Neutrophil (primary cell): ENCODE measurements around the gene CPNE4.

Source experiments
- H3K27ac ChIP-seq: fragments of 200-600 bp; sonication (generic); 2 replicates; pipeline ENCODE4 v1.5.1; 2016; ENCODE audit warnings: mild to moderate bottlenecking, moderate library complexity
- H3K27me3 ChIP-seq: fragments of 200-600 bp; sonication (generic); 2 replicates; pipeline ENCODE4 v1.6.0; 2016; ENCODE audit warnings: mild to moderate bottlenecking
- H3K36me3 ChIP-seq: fragments of 200-600 bp; sonication (generic); 2 replicates; pipeline ENCODE4 v1.5.1; 2017
- H3K4me1 ChIP-seq, 2 experiments: fragments of 200-600 bp in 1 of 2; sonication (generic) in 1 of 2; 1 replicate in 1 of 2; 2 replicates in 1 of 2; pipeline versions ENCODE4 v1.5.1 to v1.6.1; 2013 to 2016; ENCODE audit warnings: low read depth in 1 of 2, low read length in 1 of 2, mild to moderate bottlenecking in 1 of 2, moderate library complexity in 1 of 2; ENCODE audit not compliant: control insufficient read depth in 1 of 2, insufficient read depth in 1 of 2
- H3K4me3 ChIP-seq, 2 experiments: fragments of 200-600 bp in 1 of 2; sonication (generic) in 1 of 2; 1 replicate in 1 of 2; 2 replicates in 1 of 2; pipeline ENCODE4 v1.5.1; 2013 to 2016; ENCODE audit warnings: low read depth in 1 of 2, low read length in 1 of 2, mild to moderate bottlenecking in 1 of 2, moderate library complexity in 1 of 2
- H3K9me3 ChIP-seq: fragments of 200-600 bp; sonication (generic); 2 replicates; pipeline ENCODE4 v1.5.1; 2016
- TF ChIP-seq, protein P1 (sequence below): fragments of 200-600 bp; sonication (generic); IDR thresholded peaks from 2 replicates; pipeline ENCODE4 v1.5.1; 2016; ENCODE audit warnings: antibody characterized with exemption

The CPNE4 gene

DNA sequence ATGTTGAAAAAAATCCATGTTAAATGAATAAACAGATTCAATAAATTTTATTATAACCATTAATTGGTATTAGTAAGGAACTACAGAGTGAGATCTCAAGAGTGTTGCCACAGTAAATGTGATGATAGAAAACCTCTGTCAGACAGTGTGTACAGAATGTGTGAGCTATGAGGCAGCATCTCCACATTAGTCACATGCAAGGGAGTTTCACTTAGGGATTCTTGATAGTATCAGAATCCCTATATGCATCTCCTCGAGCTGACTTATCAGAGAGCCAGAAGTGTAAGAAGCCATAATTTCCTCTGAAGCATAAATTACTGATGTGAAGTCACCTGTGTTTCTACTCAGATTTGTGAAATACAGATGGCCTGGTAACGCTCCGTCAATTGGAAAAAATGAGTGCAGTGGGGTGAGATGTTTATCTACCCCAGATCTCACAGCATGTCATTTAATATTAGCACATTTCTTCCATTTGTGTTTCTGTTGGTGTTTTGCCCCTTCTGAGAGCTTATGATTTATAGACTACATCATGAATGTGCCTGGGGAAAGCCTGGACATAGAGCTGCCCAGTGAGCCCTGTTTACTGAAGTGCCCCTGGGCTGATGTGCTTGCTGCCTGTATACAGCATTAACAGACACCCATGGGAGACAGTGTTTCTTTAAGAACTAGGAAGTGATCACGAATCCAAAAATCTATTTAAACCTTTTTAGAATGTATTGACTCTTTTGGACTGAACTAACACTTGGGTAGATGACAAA is 262.4 kb downstream of the CPNE4 start:
- no peaks in the 10 kb centered on the region for H3K36me3 ChIP-seq
- peaks cover 9 to 27% of the 10 kb centered on the region in 2 experiments for H3K4me1 ChIP-seq
- H3K9me3 ChIP-seq = no peaks in the 10 kb centered on the region
- H3K27me3 ChIP-seq = no peaks in the 10 kb centered on the region
- TF ChIP-seq, protein P1, sequence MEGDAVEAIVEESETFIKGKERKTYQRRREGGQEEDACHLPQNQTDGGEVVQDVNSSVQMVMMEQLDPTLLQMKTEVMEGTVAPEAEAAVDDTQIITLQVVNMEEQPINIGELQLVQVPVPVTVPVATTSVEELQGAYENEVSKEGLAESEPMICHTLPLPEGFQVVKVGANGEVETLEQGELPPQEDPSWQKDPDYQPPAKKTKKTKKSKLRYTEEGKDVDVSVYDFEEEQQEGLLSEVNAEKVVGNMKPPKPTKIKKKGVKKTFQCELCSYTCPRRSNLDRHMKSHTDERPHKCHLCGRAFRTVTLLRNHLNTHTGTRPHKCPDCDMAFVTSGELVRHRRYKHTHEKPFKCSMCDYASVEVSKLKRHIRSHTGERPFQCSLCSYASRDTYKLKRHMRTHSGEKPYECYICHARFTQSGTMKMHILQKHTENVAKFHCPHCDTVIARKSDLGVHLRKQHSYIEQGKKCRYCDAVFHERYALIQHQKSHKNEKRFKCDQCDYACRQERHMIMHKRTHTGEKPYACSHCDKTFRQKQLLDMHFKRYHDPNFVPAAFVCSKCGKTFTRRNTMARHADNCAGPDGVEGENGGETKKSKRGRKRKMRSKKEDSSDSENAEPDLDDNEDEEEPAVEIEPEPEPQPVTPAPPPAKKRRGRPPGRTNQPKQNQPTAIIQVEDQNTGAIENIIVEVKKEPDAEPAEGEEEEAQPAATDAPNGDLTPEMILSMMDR = no peak
- no peak overlapping the region for H3K4me3 ChIP-seq
- H3K27ac ChIP-seq = no peak overlapping the region

GRCh38 chr3:131762981-131763564 is 271.7 kb downstream of the CPNE4 start:
- Histone ChIP-seq H3K9me3 (no peaks in the 10 kb centered on the region), H3K36me3 (no peaks in the 10 kb centered on the region), H3K27me3 (peaks cover 54% of the 10 kb centered on the region), H3K4me3 (no peak overlapping the region), H3K4me1 (no peaks in the 10 kb centered on the region), H3K27ac (no peak overlapping the region)
- TF ChIP-seq, protein P1 = no peak

DNA sequence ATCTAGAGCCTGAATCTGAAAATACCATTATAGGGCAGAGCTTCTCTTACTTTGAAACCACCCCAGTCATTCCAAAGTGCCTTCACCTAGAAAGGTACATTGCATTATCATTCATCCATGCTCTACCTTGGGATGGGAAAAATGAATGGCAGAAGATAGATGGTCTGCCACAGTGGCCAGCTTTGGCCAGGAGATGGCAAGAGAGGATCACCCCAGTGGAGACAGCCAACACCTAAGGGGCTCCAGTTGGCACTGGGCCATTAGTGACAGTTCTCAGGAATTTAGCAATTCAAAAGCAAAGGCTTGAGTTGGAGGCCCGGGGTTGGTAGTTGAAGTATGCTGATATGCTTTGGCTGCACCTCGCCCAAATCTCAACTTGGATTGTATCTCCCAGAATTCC is 278.4 kb downstream of the CPNE4 start:
- TF ChIP-seq, protein P1 = no peak
- Histone ChIP-seq H3K27ac (no peak overlapping the region), H3K4me1 (no peaks in the 10 kb centered on the region), H3K9me3 (no peaks in the 10 kb centered on the region), H3K27me3 (peaks cover 20% of the 10 kb centered on the region), H3K4me3 (no peak overlapping the region), H3K36me3 (no peaks in the 10 kb centered on the region)

DNA sequence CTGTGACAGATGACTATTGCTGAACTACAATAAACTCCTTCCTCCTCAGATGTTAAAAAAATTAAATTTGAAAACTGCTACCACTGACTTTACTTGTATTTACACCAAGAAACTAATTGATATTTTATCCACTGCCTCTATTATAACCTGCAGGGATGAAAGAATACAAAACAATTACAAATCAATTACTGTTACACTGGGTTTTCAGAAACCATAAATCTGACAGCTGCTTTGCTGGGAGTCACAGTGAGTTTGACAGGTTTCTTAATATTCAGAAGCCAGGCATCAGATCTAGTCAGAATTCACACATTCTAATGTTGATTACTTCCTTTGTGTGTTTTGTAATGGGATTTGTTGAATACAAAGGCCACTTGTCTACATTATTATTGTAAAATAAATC is 279.4 kb downstream of the CPNE4 start:
- Histone ChIP-seq H3K27ac (no peak overlapping the region), H3K36me3 (no peaks in the 10 kb centered on the region), H3K4me1 (no peaks in the 10 kb centered on the region), H3K4me3 (no peak overlapping the region), H3K27me3 (peaks cover 12% of the 10 kb centered on the region), H3K9me3 (no peaks in the 10 kb centered on the region)
- TF ChIP-seq, protein P1 = no peak

DNA sequence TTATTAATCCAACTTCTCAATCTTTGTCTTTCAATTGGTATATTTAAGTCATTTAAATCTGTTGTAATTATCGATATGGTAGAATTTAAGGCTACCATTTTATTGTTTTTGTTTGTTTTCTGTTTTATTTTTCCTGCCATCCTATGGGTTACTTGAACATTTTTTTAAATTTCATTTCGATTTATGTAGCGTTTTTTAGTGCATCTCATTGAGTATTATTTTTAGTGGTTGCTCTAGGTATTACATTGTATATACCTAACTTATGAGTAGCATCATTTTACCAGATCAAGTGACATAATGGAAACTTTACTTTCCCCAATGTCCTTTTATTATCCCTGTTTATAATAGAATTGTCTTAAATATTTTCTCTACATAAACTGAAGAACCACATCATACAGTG is 284.6 kb downstream of the CPNE4 start:
- Histone ChIP-seq H3K36me3 (no peaks in the 10 kb centered on the region), H3K4me3 (no peak overlapping the region), H3K27me3 (peaks cover 14% of the 10 kb centered on the region), H3K9me3 (no peaks in the 10 kb centered on the region), H3K27ac (no peak overlapping the region), H3K4me1 (no peaks in the 10 kb centered on the region)
- TF ChIP-seq, protein P1 = no peak
